Stomach smooth muscle (tissue), 2 donors: ENCODE data around the gene MAP1LC3C.

Experiments used
- H3K27ac ChIP-seq: one replicate; pipeline ENCODE4 v1.7.0; 2013; ENCODE audit warnings: mild to moderate bottlenecking, low read length, inconsistent platforms
- H3K27me3 ChIP-seq, 2 donors: one replicate each; pipeline ENCODE4 v1.7.0; 2013; ENCODE audit warnings: low read length in 2 of 2; ENCODE audit not compliant: insufficient read depth in 2 of 2, control insufficient read depth in 1 of 2
- H3K36me3 ChIP-seq, 2 donors: one replicate each; pipeline ENCODE4 v1.7.0; 2013; ENCODE audit warnings: low read length in 2 of 2; ENCODE audit not compliant: control insufficient read depth in 2 of 2, insufficient read depth in 2 of 2
- H3K4me1 ChIP-seq: one replicate; pipeline ENCODE4 v1.7.0; 2013; ENCODE audit warnings: low read length; ENCODE audit not compliant: control insufficient read depth, insufficient read depth
- H3K4me3 ChIP-seq, 2 donors: one replicate each; pipeline ENCODE4 v1.7.0; 2013; ENCODE audit warnings: low read length in 2 of 2
- H3K9ac ChIP-seq, 2 donors: one replicate each; pipeline ENCODE4 v1.7.0; 2013; ENCODE audit warnings: low read length in 2 of 2, mild to moderate bottlenecking in 1 of 2
- H3K9me3 ChIP-seq, 2 donors: one replicate each; pipeline ENCODE4 v1.7.0; 2013; ENCODE audit warnings: low read length in 2 of 2; ENCODE audit not compliant: control insufficient read depth in 2 of 2
- donor health status: healthy.
- donor health status: Pancreatic carcinoma.

Gene MAP1LC3C

GRCh38 chr1:241962153-241962552 lies 36.7 kb downstream of the MAP1LC3C start:
- H3K27me3 ChIP-seq = no peaks in the 10 kb centered on the region
- no peak overlapping the region for H3K9ac ChIP-seq
- H3K27ac ChIP-seq = no peak overlapping the region
- no peaks in the 10 kb centered on the region for H3K9me3 ChIP-seq
- H3K4me3 ChIP-seq = no peak overlapping the region
- no peaks in the 10 kb centered on the region for H3K4me1 ChIP-seq
- no peaks in the 10 kb centered on the region for H3K36me3 ChIP-seq

- H3K36me3 ChIP-seq = no peaks in the 10 kb centered on the region
- peaks cover 0 to 2% of the 10 kb centered on the region in 2 donors for H3K9me3 ChIP-seq
- H3K9ac ChIP-seq = no peak within 1 kb of the TSS
- no peak within 1 kb of the TSS for H3K4me3 ChIP-seq
- H3K4me1 ChIP-seq = no peaks in the 10 kb centered on the region
- no peaks in the 10 kb centered on the region for H3K27me3 ChIP-seq
- H3K27ac ChIP-seq = no peak within 1 kb of the TSS
Observed at GRCh38 chr1:241957692-241958494, 41.0 kb downstream of the MAP1LC3C start, which contains the start of gene BECN2. BECN2 (plus strand) TSS chr1:241957767; CDS start chr1:241957767, 0 bp downstream.

GRCh38 chr1:241950390-241950789 lies 48.5 kb downstream of the MAP1LC3C start:
- Histone ChIP-seq H3K9me3 (no peaks in the 10 kb centered on the region), H3K4me1 (no peaks in the 10 kb centered on the region), H3K9ac (no peak overlapping the region), H3K27ac (no peak overlapping the region), H3K36me3 (no peaks in the 10 kb centered on the region), H3K4me3 (no peak overlapping the region), H3K27me3 (no peaks in the 10 kb centered on the region)

- H3K27ac ChIP-seq = no peak overlapping the region
Observed at GRCh38 chr1:241947354-241947753, 51.5 kb downstream of the MAP1LC3C start.

More at GRCh38 chr1:241947354-241947753, 51.5 kb downstream of the MAP1LC3C start:
- no peak overlapping the region for H3K4me3 ChIP-seq
- no peak overlapping the region for H3K9ac ChIP-seq
- no peaks in the 10 kb centered on the region for H3K36me3 ChIP-seq
- no peaks in the 10 kb centered on the region for H3K27me3 ChIP-seq
- H3K9me3 ChIP-seq = no peaks in the 10 kb centered on the region
- no peaks in the 10 kb centered on the region for H3K4me1 ChIP-seq
